ENCODE results near the gene SERPINA5.

SERPINA5 gene

GRCh38 chr14:94625353-94625635, 44.1 kb downstream of the SERPINA5 start:
- no peaks in the 10 kb centered on the region for H3K4me1 Mint-ChIP-seq
- no peaks in the 10 kb centered on the region for H3K36me3 Mint-ChIP-seq (ENCODE audit: low read depth)
- TF ChIP-seq CTCF (IDR thresholded peaks at IDR 0.05) = no peak
- H3K27me3 Mint-ChIP-seq (ENCODE audit: low read depth, poor library complexity) = peaks cover 26% of the 10 kb centered on the region
- DNase-seq = no peak
- H3K4me3 Mint-ChIP-seq = no peak overlapping the region
- H3K9me3 Mint-ChIP-seq = peaks cover 3% of the 10 kb centered on the region
- H3K27ac Mint-ChIP-seq = no peak overlapping the region

DNA sequence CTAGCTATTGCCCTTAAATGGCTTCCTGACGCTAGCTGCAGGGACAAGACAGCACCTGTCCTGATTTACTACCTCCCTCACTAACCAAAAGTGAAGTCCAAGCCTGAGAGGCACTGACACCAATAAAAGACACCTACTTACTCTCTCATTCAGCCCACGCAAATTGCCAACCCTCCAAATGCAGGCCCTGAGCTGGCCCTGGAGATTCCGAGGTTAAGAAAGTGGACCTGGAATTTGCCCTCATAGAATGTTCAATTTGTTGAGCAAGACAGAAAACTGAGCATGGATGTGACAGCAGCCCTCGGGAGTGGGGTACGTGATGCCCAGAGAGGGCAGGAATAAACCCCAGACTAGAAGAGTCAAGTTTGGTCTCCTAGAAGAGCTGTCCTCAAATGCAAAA, 47.4 kb downstream of the SERPINA5 start:
- Mint-ChIP-seq H3K4me3 (no peak overlapping the region), H3K36me3 (ENCODE audit: low read depth) (no peaks in the 10 kb centered on the region), H3K4me1 (no peaks in the 10 kb centered on the region), H3K9me3 (no peaks in the 10 kb centered on the region), H3K27ac (no peak overlapping the region), H3K27me3 (ENCODE audit: low read depth, poor library complexity) (peaks cover 36% of the 10 kb centered on the region)
- TF ChIP-seq CTCF (IDR thresholded peaks at IDR 0.05) = no peak
- DNase-seq = no peak

GRCh38 chr14:94630396-94630795, 49.2 kb downstream of the SERPINA5 start:
- no peak overlapping the region for H3K27ac Mint-ChIP-seq
- no peak for DNase-seq
- TF ChIP-seq CTCF (IDR thresholded peaks at IDR 0.05) = no peak
- no peaks in the 10 kb centered on the region for H3K36me3 Mint-ChIP-seq (ENCODE audit: low read depth)
- H3K4me1 Mint-ChIP-seq = no peaks in the 10 kb centered on the region
- H3K27me3 Mint-ChIP-seq (ENCODE audit: low read depth, poor library complexity) = peaks cover 48% of the 10 kb centered on the region
- no peak overlapping the region for H3K4me3 Mint-ChIP-seq
- H3K9me3 Mint-ChIP-seq = no peaks in the 10 kb centered on the region

DNA sequence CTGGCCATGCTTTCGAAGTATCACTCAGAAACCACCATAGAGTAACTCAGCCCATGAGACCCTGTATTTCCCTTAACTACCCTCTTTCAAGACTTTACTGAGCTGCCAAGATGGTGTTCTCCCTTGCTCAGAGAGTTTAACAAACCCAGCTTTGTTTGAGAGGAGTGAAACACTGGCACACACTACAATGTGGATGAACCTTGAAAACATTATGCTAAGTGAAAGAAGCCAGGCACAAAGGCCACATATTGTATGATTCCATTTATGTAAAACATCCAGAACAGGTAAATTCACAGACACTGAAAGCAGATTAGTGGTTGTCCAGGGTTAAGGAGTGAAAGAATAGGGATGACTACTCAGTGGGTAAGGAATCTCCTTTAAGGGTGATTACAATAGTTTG, 49.8 kb downstream of the SERPINA5 start:
- H3K27me3 Mint-ChIP-seq (ENCODE audit: low read depth, poor library complexity) = peaks cover 48% of the 10 kb centered on the region
- no peak for DNase-seq
- H3K4me3 Mint-ChIP-seq = no peak overlapping the region
- H3K36me3 Mint-ChIP-seq (ENCODE audit: low read depth) = no peaks in the 10 kb centered on the region
- H3K9me3 Mint-ChIP-seq = no peaks in the 10 kb centered on the region
- no peaks in the 10 kb centered on the region for H3K4me1 Mint-ChIP-seq
- no peak overlapping the region for H3K27ac Mint-ChIP-seq
- no peak for TF ChIP-seq CTCF (IDR thresholded peaks at IDR 0.05)

DNA sequence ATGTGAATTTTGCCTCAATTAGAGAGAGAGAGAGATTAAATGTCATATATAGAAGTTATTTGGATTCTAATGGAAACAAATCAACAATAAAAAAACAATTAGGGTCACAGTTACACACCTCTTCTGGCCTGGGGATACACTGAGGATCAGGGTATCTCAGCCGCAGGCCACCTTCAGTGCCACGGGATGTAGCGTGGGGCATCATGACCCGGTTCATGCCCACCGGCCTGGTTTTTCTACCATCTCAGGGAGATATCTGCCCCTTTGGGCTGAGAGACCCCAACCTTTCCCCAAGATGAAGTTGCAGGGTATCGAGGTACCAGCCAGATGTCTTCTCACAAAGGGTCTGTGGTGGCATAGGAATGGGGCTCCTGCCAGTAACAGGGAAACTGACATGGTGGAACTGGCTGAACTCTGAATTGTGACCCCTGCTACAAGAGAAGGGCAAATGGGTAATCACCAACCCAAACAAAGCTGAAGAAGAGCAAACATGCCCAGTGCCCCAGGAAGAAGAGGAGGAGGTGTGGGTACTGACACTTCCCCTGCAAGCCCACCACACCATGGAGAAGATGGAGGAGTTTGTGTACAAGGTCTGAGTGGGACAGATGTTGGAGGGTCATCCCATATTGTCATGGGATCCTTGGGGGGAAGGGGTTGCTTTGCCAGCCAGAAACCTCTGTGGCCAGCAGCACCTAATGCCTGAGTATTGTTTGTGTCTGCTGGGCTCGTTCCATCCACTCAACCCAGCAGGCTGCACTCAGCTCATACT, 50.5 kb downstream of the SERPINA5 start:
- H3K9me3 Mint-ChIP-seq = no peaks in the 10 kb centered on the region
- DNase-seq = no peak
- H3K27ac Mint-ChIP-seq = no peak overlapping the region
- peaks cover 48% of the 10 kb centered on the region for H3K27me3 Mint-ChIP-seq (ENCODE audit: low read depth, poor library complexity)
- TF ChIP-seq CTCF (IDR thresholded peaks at IDR 0.05) = no peak
- no peak overlapping the region for H3K4me3 Mint-ChIP-seq
- H3K36me3 Mint-ChIP-seq (ENCODE audit: low read depth) = no peaks in the 10 kb centered on the region
- H3K4me1 Mint-ChIP-seq = no peaks in the 10 kb centered on the region

DNA sequence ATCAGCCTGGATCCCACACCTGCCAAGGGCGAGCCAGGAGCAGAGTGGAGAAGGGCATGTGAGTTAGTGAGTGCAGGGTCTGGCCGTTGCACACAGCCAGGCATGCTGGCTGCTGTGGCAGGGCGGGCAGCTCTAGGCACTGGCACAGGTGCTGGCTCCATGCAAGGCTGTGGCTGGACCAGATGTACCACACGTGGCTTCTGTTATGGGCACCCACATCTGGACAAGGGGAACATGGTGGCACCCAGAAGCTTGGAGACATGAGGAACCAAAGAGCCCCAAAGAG, 51.0 kb downstream of the SERPINA5 start:
- H3K4me3 Mint-ChIP-seq = no peak overlapping the region
- no peak for TF ChIP-seq CTCF (IDR thresholded peaks at IDR 0.05)
- no peaks in the 10 kb centered on the region for H3K4me1 Mint-ChIP-seq
- H3K9me3 Mint-ChIP-seq = no peaks in the 10 kb centered on the region
- no peak for DNase-seq
- H3K27me3 Mint-ChIP-seq (ENCODE audit: low read depth, poor library complexity) = peaks cover 48% of the 10 kb centered on the region
- H3K27ac Mint-ChIP-seq = no peak overlapping the region
- H3K36me3 Mint-ChIP-seq (ENCODE audit: low read depth) = no peaks in the 10 kb centered on the region
